Measurements from ENCODE around the gene SERPINB6. TPM values are rescaled to one million over a fixed set of nuclear protein-coding genes. Genes with fewer than 3 reads are reported as not detected.

The SERPINB6 gene
- total and polyA plus RNA-seq, 9 of the 15 experiments (the other 6 are each of a cell fraction or from before 2014, with no cell fraction given) = 86.6 to 211 (median 143) TPM

GRCh38 chr6:2999618-3000557 lies 28.5 kb upstream of the SERPINB6 start, which contains the start of gene NQO2 (continued):
- TF ChIP-seq CREB1 (IDR thresholded peaks at IDR 0.05) (no peak), CREB1 (CRISPR knock-in tag; IDR thresholded peaks at IDR 0.05) (0 out of 2 replicates have a peak, but pooled peaks have one; percentile 31), NFATC3 (IDR thresholded peaks at IDR 0.05) (no peak), MAFK (IDR thresholded peaks at IDR 0.05; ENCODE audit: low read length) (no peak), IRF9 (tag; IDR thresholded peaks at IDR 0.05) (no peak), BRD4 (IDR thresholded peaks at IDR 0.05) (no peak), PHB (CRISPR knock-in tag; IDR thresholded peaks at IDR 0.05) (no peak), SUPT5H (IDR thresholded peaks at IDR 0.05) (peak; percentile 94), ZNF436 (CRISPR knock-in tag; IDR thresholded peaks at IDR 0.05) (no peak), ZNF217 (CRISPR knock-in tag; IDR thresholded peaks at IDR 0.05) (no peak), TAF7 (tag; IDR thresholded peaks at IDR 0.05) (peak; percentile 59; the same call in 1 of the 2 replicates), MLLT1 (IDR thresholded peaks at IDR 0.05) (peak; percentile 55 to 78; a peak in 3 of 4 replicates), CHD4 (IDR thresholded peaks at IDR 0.05; ENCODE audit: insufficient read depth, insufficient replicate concordance, low read depth, low read length, poor library complexity, severe bottlenecking) (no peak), KLF13 (tag; IDR thresholded peaks at IDR 0.05; ENCODE audit: borderline replicate concordance, low read depth) (no peak), FOXA3 (CRISPR knock-in tag; conservative IDR thresholded peaks at IDR 0.05 in 1 of 2, IDR thresholded peaks at IDR 0.05 in 1 of 2) (peak in 1 of 2 experiments; percentile 45; a peak in 1 of 4 replicates), ZBTB7A (IDR thresholded peaks at IDR 0.05; ENCODE audit: borderline replicate concordance, control insufficient read depth, low read depth, low read length) (peak; percentile 21; the same call in 1 of the 2 replicates), CGGBP1 (CRISPR knock-in tag; IDR thresholded peaks at IDR 0.05) (peak; percentile 71; the same call in 1 of the 2 replicates), TFE3 (CRISPR knock-in tag; IDR thresholded peaks at IDR 0.05) (no peak), ZNF655 (CRISPR knock-in tag; IDR thresholded peaks at IDR 0.05) (no peak), ZBTB17 (CRISPR knock-in tag; IDR thresholded peaks at IDR 0.05) (peak; percentile 50; the same call in 1 of the 2 replicates), ELF2 (CRISPR knock-in tag; IDR thresholded peaks at IDR 0.05) (no peak), ZNF586 (CRISPR knock-in tag; conservative IDR thresholded peaks at IDR 0.05) (no peak)

Measured in K562 (cell line).